ENCODE measurements around the gene AOAH.
"Not testable (repeated sequence)": the region's sequence is repeated elsewhere in the genome, so short reads cannot be mapped to it uniquely, and the experiment has no call there.

The AOAH gene

DNA sequence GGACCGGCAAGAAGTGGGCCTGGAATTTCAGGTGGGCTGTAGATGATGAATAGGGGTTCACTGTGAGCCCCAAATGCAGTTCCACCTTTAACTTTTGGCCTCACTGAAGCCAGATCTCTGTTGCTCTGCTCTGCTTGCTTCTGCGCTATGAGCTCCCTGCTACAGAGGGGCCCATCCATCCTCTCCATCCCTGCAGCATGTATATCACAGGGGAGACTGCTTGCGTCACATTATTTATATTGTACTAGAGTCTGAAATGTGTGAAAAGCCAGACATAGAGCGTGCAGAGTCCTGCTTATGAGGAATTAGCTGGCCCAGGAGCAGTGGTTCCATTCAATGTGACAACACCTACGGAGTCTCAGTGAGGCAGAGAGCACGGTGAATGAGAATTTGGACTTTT lies 69.9 kb downstream of the AOAH start:
- DNase-seq: no peak

GRCh38 chr7:36653663-36654355 lies 70.5 kb downstream of the AOAH start:
- DNase-seq: no peak

DNA sequence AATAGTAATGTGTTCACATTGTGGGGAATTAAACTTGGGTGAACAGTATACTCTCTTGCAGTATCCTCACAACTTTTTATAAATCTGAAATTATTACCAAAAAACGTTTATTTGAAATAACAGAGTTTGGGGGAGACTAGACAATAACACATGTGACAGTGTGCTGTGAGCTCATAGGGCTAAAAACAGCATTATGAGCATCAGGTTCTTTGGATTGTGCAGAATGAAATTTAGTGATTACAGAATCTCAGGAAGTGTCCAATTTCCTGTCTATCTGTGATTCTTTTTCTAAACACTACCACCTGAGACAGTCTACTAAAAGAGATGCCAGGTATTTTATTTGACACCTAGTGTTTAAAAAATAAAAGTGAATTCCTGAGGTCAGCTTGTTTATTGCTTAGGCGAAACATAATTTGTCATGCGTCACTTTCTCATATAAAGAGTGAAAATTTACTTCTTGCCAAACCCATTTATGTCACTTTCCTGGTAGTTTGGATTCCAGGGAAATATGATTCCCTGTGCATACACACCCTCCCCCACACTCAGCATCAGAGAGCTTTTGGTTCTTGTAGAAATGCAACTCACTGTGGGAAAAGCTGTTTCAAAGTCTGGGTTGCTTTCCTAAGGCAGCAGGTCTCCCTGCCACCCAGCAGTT lies 71.2 kb downstream of the AOAH start:
- no peak for DNase-seq

DNA sequence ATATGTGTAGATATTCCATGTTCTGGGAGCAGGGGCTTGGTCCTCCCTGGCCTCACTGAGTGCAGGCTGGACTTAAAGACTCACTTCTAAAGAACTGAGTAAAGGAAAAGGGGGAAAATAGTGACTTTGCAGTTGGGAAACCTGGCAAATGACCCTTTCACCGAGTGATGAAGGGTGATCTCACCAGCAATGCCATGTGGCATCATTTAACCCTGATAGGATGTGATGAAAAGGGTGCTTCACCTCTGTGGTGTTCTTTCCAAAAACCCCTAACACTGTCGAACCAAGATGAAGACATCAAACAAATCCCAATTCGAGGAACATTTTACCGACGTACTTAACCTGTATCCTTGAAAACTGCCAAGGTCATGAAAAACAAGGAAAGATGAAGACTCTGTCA lies 71.9 kb downstream of the AOAH start:
- DNase-seq: no peak

GRCh38 chr7:36651404-36651803 lies 72.9 kb downstream of the AOAH start:
- DNase-seq: no peak

- DNase-seq: no peak
Measured at GRCh38 chr7:36650766-36651312, 73.5 kb downstream of the AOAH start.

DNA sequence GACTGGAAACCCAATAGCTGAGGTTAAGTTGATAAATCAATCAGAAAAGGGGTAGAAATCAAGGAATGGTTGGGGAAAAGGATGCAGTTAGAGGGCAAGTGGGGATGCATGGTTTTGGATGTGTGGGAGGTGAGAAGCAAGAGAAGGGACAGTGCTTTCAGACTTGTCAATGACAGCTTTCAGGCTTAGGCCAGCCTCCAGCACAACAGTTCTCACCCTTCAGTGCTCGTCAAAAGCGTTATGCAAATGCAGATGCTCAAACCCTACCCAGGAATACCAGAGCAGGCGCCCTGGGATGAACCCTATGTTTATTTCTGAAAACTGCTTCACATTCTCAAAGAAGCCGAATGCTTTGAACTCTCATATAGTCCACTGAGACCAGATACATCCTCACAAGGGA lies 74.0 kb downstream of the AOAH start:
- DNase-seq: no peak

- DNase-seq: not testable (repeated sequence)
Measured at GRCh38 chr7:36649319-36649718, 75.0 kb downstream of the AOAH start.

- no peak for DNase-seq
Measured at GRCh38 chr7:36648441-36648840, 75.9 kb downstream of the AOAH start.

DNA sequence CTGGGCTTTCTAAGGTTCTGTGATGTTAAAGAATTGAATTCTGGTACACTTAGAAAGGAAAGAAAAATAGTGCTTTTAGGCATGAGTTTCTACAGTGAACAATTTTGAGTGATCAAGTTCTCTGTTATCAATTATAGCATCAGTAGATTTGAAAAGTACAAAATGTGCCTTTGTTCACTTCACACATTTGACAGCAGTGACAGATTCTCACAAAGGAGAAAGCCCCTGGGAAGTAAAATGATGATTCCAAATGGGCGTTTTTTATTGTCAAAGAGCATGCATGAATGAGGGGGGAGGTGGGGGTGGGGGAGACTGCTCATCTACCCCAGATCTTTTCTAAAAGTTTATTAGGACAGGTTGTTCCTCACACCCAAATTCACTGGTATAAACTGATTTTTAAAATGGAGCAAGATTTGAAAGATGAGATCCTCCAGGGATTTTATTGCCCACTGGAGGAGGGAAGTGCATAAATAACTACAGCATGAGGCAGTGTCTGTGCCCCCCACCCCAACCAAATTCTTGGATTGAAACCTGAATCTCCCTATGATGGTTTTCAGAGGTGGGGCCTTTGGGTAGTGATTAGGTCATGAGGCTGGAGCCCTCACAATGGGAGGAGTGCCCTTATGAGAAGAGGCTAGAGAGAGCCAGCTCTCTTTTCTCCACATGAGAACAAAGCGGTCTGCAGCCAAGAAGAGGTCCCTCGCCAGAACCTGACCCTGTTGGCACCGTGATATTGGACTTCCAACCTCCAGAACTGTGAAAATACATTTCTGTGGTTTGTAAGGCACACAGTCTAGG lies 79.5 kb downstream of the AOAH start:
- DNase-seq: no peak

- DNase-seq: no peak
Measured at GRCh38 chr7:36642414-36642813, 81.9 kb downstream of the AOAH start.

- no peak for DNase-seq
Measured at GRCh38 chr7:36642010-36642409, 82.3 kb downstream of the AOAH start.

DNA sequence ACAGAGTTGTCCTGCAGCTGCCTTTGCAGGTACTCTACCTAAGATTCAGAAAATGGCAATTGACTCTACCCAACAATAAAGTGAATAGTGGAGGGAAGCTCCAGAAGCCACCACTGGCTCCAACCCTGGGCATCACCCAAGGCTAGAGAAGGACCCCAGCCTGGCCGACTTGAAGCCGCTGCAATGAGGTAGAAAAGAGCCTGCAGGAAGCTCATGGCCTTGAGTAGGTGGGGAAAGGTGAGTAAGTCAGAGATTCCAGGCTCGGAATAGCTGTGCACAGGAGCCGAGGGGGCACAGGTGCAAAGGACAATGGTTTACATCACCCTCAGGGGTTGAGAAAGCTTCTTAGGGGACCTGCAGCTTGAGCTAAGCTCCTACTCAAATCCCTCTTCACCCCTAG lies 83.6 kb downstream of the AOAH start:
- DNase-seq: no peak

- DNase-seq: no peak
Measured at GRCh38 chr7:36639826-36640225, 84.5 kb downstream of the AOAH start.

DNA sequence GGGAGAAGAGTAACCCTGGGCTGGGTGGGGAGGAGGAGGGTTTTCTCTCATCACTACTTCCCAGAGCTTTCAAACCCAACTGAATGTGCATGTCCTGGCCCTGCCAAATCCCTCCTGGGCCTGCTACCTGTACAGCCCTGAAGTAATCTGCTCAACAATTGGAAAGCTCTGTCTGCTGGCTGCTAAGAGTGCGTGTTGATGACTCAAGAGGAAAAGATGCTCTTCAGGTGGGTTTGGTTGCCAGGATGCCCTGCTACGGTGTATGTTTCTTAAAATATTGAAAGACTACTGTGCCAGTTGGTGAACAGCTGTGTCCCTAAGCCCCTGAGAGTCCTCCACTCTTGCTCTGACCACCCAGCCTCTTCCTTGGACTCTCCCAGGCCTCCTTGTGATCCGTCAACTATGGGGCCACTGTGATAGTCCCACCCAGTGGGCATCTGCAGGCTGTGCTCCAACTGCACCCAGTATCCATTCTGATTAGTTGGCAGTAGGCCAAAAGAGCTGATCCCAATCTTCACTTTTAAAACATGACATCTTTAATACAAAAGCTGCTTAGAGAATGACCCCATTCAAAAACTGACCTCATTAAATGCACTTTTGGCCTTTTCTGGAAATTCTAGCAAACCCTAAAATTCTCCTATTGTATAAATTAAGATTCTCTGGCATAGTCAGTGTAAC lies 85.6 kb downstream of the AOAH start:
- DNase-seq: no peak

DNA sequence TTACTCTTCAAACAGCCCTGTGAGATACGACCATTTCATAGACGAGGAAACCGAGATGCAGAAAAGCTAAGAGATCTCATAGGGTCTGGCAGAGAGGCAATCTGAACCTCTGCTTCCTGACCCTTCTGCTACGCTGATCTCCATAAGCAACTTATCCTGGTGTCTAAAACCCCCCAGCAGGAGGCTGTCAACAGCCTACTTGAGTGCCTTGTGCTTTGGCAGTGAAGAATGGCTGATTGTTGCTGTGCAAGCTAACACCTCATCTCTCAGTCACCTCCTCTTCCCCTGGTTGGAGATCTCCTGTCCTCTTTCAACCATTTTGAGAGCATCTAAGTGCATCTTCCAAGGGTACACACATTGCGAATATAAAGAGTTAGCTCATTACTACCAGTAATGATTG lies 86.2 kb downstream of the AOAH start:
- no peak for DNase-seq

DNA sequence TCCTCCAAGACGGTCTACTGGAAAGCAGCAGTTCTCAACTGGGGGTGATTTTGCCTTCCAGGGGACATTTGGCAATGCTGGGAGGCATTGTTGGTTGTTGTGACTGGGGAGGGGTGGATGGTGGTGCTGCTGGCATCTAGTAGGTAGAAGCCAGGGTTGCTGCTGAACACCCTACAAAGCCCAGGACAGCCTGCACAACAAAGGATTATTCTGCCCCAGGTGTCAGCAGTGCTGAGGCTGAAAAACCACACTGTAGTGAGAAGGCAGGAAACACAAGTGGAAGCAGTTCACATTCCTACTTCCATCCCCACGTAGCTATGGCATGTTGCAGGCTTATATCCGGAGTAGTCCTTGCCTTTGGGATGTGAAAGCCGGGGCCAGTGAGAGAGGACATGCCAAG lies 86.9 kb downstream of the AOAH start:
- DNase-seq: no peak

DNA sequence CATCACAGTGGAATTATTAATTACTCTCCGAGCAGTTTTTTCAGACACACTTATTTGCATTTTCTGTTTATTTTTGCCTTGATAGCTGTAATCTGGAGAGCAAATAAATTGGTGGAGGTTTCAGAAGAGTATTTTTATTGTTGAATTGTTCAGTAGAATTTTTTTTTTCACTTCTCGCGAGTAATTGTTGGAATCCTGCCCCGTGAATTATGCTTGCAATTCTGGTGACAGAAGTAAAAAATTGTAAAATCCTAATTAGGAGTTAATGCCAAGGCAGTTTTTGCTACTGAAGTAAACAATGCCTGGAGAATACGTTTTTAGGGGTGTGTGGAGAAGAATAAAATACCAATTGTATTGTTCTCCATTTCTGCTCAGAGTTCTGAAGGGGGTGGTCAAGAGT lies 88.2 kb downstream of the AOAH start:
- DNase-seq: no peak

DNA sequence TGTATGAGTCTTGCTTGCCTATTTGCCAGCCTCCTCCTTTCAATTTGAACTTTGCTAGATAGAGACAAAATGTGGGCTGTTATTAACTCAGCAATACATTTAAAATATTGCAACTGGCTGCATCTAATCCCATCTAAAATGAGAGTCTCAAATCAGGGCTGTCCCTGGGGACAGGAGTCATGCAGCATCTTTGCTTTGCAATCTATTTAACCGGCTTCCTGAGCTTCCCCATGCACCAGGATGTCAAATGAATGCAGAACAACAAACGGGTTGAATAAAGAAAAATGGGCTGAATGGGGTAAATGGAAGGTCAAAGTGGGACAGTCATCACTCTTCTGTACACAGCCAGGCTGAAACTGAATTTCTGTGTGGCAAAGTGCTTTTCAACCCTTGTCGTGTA lies 89.2 kb downstream of the AOAH start:
- DNase-seq: no peak

DNA sequence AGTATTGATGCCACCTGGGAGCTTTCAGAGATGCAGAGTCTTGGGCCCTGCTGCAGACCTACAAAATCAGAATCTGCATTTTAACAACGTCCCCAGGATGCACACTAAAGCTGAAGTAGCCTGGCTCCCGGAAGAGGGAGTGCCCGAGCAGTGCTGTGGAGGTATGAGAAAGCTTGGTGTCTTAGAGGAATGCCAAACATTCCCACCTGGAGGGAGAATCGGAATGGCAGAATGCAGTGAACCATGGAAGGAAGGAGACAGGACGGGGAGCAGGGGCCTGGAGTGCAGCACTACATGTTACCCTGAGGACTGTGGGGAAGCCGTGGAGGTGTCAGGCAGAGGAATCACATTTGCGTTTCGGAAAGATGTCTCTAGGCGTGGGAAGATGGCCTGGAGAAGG lies 90.9 kb downstream of the AOAH start:
- no peak for DNase-seq

GRCh38 chr7:36630112-36630650 lies 94.1 kb downstream of the AOAH start:
- no peak for DNase-seq

GRCh38 chr7:36629351-36629750 lies 94.9 kb downstream of the AOAH start:
- DNase-seq: no peak

DNA sequence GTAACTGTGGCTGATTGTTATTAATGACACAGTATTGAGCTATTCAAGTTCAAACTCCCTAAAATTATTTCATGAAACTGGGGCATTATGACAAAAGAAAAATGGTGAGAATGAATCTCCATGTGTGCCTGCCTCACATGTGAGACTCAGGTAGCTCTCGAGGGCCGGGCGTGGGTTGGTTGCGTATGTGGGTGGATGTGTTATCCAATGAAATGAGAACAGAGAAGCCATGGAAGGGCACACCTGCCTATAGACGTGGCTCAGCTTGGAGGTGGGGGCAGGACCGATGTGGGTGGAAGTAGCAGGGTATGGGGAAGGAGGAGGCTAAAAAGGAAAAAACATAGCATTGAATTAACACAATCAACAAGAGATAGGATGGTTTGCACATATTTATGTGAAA lies 96.5 kb downstream of the AOAH start:
- DNase-seq: no peak
